A673 (cell line): ENCODE results near the gene MRM2. TPM values are rescaled to one million over a fixed set of nuclear protein-coding genes. Genes with fewer than 3 reads are reported as not detected.

Source experiments
- BruUV-seq: library from RNA; stranded (reverse); fragments of 400-500 nt; replicated peaks from 2 replicates; lab custom pipeline; 2021; lab: Mats Ljungman, UMichigan
- CTCF ChIA-PET: fragments of 300-600 bp; sonication (Branson Sonifier 250); formaldehyde crosslinking; loops from one replicate; lab custom pipeline; 2022; ENCODE audit warnings: antibody characterized with exemption; lab: Charles Lee
- POLR2A ChIA-PET: fragments of 300-600 bp; sonication (Branson Sonifier 250); formaldehyde crosslinking; loops from one replicate; lab custom pipeline; 2022; ENCODE audit warnings: antibody characterized with exemption; ENCODE audit not compliant: low non-redundant PET; lab: Charles Lee
- DNase-seq: peaks from one replicate; pipeline ENCODE4 v3.0.0-alpha.2; 2015; ENCODE audit warnings: low spot score
- H3K27ac ChIP-seq: fragments of 200-600 bp; sonication (generic); 2 replicates; pipeline ENCODE4 v1.5.1; 2016; ENCODE audit warnings: mixed run types, low read depth, mild to moderate bottlenecking, mixed read lengths, antibody characterized with exemption, low read length; ENCODE audit not compliant: poor library complexity, severe bottlenecking
- H3K27me3 ChIP-seq: fragments of 200-600 bp; sonication (generic); replicated peaks from 2 replicates; pipeline ENCODE4 v1.6.1; 2017; ENCODE audit warnings: mixed run types, low read depth, mild to moderate bottlenecking, mixed read lengths, antibody characterized with exemption, low read length; ENCODE audit not compliant: insufficient read depth, poor library complexity
- H3K36me3 ChIP-seq: fragments of 200-600 bp; sonication (generic); 2 replicates; pipeline ENCODE4 v1.6.1; 2016; ENCODE audit warnings: mixed run types, mild to moderate bottlenecking, mixed read lengths, antibody characterized with exemption, low read length; ENCODE audit not compliant: insufficient read depth, poor library complexity, severe bottlenecking
- H3K4me1 ChIP-seq: fragments of 200-600 bp; sonication (generic); 2 replicates; pipeline ENCODE4 v1.6.1; 2017; ENCODE audit warnings: mixed run types, mild to moderate bottlenecking, mixed read lengths, antibody characterized with exemption, low read length; ENCODE audit not compliant: insufficient read depth, poor library complexity, severe bottlenecking
- H3K4me3 ChIP-seq: fragments of 200-600 bp; sonication (generic); 2 replicates; pipeline ENCODE4 v1.5.1; 2016; ENCODE audit warnings: low read depth, mixed run types, mild to moderate bottlenecking, mixed read lengths, low read length; ENCODE audit not compliant: poor library complexity, severe bottlenecking
- H3K9me3 ChIP-seq: fragments of 200-600 bp; sonication (generic); 2 replicates; pipeline ENCODE4 v1.6.1; 2016; ENCODE audit warnings: mixed run types, low read depth, mild to moderate bottlenecking, mixed read lengths, antibody characterized with exemption, low read length; ENCODE audit not compliant: poor library complexity, severe bottlenecking
- EZH2 ChIP-seq: fragments of 200-600 bp; sonication (generic); IDR thresholded peaks from 2 replicates; pipeline ENCODE4 v1.6.1; 2017; ENCODE audit warnings: borderline replicate concordance, low read depth, mild to moderate bottlenecking, mixed read lengths, antibody characterized with exemption, low read length; ENCODE audit not compliant: poor library complexity, severe bottlenecking
- intact Hi-C: fragments of 100-400 bp; cut with micrococcal nuclease; formaldehyde crosslinking; loops from one replicate; pipeline ENCODE4 v1.10.0; 2022; ENCODE audit not compliant: unreplicated experiment
- total RNA-seq: library from RNA; stranded (reverse); gene quantifications from 2 replicates; pipeline ENCODE4 v1.2.3, GENCODE V29; 2021
- TF ChIP-seq, protein P1 (sequence below): fragments of 300-800, 200-600 bp; sonication (generic); conservative IDR thresholded peaks from 2 replicates; pipeline ENCODE4 v1.5.1; 2017; ENCODE audit warnings: low read depth, mild to moderate bottlenecking, antibody characterized with exemption, low read length, moderate library complexity, mixed read lengths

The MRM2 gene
- total RNA-seq, 1 experiment from 2014 or later: 50.4 TPM

DNA sequence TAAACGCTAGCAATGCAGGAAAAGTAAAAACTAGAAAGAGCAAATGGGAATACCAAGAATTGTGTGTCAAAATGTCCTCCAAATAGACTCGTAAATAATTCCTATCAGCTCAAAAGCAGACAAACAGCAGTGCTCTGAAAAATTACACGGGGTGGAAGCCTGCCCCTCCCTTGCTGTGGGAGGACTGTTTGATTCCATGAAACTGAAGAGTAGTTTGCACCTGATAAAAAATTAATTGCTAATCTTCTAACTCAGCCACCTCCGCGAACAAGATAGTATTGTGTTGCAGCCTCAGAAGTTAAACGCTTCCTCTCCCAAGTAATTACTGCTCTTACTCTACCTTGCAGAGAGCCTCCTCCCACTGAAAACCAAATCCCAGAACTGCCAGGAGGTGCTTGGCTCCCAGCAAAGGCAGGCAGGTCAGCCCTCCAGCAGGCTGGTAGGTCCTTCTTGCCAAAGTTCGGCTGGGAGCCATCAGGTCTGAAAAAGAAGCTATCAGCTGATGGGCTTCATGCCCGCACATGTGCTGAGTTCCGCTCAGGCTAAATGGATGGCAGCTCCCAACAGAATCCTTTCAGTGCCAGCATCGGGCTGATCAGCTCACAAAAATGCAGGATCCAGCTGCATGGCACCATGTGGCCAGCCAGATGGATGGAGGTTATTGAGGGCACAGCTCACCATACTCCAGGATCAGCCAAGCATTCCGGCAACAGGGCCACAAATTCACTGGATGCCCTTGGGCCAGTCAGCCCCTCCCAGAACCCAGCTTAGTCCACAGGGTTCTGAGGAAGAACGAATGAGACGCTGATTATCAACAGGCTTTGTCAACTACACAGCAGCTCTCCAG is 46.4 kb downstream of the MRM2 start:
- H3K27me3 ChIP-seq: no peaks in the 10 kb centered on the region
- DNase-seq: no peak
- H3K4me1 ChIP-seq: peaks cover 24% of the 10 kb centered on the region
- peaks cover 10% of the 10 kb centered on the region for H3K9me3 ChIP-seq
- no peak overlapping the region for H3K27ac ChIP-seq
- TF ChIP-seq, protein P1, sequence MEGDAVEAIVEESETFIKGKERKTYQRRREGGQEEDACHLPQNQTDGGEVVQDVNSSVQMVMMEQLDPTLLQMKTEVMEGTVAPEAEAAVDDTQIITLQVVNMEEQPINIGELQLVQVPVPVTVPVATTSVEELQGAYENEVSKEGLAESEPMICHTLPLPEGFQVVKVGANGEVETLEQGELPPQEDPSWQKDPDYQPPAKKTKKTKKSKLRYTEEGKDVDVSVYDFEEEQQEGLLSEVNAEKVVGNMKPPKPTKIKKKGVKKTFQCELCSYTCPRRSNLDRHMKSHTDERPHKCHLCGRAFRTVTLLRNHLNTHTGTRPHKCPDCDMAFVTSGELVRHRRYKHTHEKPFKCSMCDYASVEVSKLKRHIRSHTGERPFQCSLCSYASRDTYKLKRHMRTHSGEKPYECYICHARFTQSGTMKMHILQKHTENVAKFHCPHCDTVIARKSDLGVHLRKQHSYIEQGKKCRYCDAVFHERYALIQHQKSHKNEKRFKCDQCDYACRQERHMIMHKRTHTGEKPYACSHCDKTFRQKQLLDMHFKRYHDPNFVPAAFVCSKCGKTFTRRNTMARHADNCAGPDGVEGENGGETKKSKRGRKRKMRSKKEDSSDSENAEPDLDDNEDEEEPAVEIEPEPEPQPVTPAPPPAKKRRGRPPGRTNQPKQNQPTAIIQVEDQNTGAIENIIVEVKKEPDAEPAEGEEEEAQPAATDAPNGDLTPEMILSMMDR: no peak
- no peak for TF ChIP-seq EZH2
- ChIA-PET CTCF (interaction anchor here (0.7 to 1.0 kb wide), 2 partner anchors 241 to 289 kb away, joined by 4 to 5 read pairs; no protein-coding TSS in a partner anchor), POLR2A (no interaction called here)
- H3K4me3 ChIP-seq: no peak overlapping the region
- intact Hi-C loops: no loop called here
- H3K36me3 ChIP-seq: peaks cover 17% of the 10 kb centered on the region
- no TSS peak for BruUV-seq

DNA sequence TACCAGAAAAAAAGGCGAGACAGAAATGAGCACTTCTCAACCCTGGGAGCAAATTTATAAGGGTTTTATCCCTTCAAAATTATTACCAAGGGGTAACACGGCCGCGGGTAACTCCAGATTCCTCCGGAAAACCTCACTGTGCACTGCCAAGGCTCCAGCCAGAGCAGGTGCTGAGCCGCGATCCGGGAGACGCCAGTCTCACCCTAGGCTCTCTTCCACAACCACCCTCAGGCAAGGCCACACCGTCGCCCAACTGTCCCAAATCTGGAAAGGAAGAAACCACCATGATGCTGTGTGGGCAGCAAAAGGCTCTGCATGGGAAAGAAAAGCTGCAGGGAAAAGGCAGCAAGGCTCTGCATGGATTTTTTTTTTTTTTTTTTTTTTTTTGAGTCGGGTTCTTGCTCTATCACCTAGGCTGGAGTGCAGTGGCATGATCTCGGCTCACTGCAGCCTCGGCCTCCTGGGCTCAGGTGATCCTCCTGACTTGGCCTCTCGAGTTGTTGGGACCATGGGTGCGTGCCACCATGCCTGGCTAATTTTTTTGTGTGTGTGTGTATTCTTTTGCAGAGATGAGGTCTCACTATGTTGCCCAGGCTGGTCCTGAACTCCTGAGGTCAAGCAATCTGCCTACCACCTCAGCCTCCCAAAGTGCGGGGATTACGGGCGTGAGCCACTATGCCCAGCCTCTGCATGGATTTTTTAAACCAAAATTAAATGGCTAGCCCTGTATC is 48.3 kb downstream of the MRM2 start:
- ChIA-PET CTCF (interaction anchor here (1.8 kb wide), 1 partner anchor 18 kb away, joined by 4 read pairs; no protein-coding TSS in a partner anchor), POLR2A (interaction anchor here (0.6 kb wide), 1 partner anchor 18 kb away, joined by 3 read pairs; no protein-coding TSS in a partner anchor)

More for the DNA sequence above, 48.3 kb downstream of the MRM2 start:
- Histone ChIP-seq H3K36me3 (peaks cover 26% of the 10 kb centered on the region), H3K9me3 (peaks cover 14% of the 10 kb centered on the region), H3K27me3 (no peaks in the 10 kb centered on the region), H3K4me1 (peaks cover 34% of the 10 kb centered on the region), H3K4me3 (no peak overlapping the region), H3K27ac (peak overlapping the region; percentile 22)
- DNase-seq: no peak
- intact Hi-C loops: no loop called here
- BruUV-seq: no TSS peak
- no peak for TF ChIP-seq EZH2
- TF ChIP-seq, protein P1: no peak
